UCSD-AML1 (cell line): ENCODE results near the gene GSG1.

ENCODE experiments used
- DNase-seq: peaks from one replicate; lab custom pipeline; 2025; ENCODE audit not compliant: unreplicated experiment; lab: John Stamatoyannopoulos, UW

GSG1 gene

DNA sequence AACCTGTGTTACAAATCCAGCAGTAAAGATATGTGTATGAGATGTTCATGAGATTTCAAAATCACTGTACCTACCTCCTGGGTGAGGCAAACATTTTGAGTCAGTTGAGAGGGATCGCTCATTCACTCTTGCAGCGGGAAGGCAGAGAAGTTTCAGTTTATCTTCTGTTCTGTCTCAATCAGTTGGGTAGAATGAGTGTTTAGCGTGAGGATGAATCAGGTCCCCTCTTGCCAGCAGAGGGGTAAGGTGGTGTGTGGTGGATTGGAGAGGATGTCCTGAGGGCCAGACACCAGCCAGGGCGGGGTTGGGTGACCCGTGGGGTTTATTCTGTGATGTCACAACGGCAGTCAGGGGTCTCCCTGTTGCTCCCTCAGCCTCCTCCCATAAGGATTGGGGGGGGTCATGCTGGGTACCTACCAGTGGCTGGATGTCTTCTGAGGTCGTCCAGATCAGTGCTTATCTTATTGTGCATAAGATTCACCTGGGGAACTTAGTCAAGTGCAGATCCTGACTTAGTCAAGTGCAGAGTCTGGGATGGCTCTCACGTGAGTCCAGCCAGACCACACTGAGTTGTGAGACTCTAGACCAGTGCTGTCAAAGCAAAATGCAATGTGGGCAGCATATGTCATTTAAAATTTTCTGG lies at the start of gene GSG1:
Gene GSG1 (minus strand): TSS at position 277 of the 643 bp plus-strand sequence. CDS start 155 bp downstream, at position 122.
- DNase-seq, result no peak

DNA sequence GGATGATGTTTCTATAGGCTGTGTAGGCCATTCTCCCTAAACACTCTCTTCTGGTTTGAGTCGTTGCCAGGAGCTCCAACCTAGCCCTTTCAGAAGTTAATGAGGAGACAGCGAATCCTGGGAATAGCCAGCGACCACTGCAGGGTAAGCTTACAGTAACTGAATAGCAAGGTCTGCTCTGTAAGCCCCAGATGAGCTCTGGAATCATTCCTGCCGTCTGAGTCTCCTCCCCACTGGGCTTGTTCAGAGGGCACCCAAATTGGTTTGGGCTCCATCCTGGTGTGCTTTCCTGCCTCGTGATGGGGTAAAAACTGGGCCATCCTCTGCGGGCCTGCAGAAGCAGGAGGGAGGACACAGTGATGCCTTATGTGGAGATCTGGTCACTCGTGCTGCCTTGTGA lies 49.7 kb upstream of the GSG1 start:
- DNase-seq, result no peak

DNA sequence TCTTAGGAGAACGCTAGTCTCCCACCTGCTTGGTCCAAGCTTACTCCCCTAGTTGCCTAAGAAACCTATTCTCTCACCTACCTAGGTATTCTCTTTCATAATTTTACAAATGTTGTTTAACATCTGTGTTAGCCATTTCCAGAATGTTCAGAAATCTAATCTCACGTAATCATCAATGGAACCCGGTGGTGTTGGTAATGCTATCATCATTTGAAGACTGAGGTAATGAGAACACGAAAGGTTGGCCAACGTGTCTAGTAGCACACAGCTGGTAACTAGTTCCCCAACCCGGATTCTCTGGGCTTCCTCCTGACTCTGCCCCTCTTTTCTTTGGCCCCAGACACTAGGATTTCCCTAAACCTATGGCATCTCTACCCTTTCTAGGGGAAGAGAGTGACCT lies 49.3 kb upstream of the GSG1 start:
- DNase-seq, result no peak

DNA sequence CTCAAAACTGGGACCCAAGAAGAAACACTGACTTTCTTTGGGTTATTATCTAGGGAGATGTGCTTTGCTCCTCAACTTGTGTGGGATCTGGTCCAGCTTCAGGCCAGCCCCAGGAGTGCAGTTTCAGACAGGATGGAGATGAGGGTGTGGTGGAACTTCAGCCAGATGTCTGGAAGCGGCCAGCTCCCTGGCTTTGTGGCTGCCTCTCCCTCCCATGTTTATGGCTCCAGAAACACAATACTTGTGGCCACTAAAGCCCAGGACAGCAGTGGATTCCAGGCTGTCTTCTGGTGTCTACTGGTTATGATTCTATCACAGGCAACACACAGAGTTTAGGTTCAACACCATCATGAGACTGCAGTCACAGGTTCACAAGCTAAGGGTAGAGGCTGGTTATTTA lies 48.8 kb upstream of the GSG1 start:
- DNase-seq, result no peak

DNA sequence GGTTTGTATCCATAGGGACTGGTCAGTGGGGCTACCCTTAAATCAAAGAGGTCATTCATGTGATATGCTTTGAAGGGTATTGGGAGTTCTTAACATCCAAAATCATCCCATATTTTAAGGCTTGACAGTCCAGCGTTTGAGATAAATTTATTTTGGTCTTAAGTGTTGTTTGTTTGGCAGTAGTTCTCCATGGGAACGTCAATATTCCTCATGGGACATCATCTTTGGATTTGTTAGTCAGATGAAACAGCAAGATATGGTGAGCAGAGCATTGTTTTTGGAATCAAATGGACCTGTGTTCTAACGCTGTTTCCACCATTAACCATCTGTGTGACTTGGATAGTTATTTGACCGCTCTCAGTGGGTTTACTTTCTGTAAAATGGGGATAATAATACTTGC lies 45.9 kb upstream of the GSG1 start:
- DNase-seq, result no peak

DNA sequence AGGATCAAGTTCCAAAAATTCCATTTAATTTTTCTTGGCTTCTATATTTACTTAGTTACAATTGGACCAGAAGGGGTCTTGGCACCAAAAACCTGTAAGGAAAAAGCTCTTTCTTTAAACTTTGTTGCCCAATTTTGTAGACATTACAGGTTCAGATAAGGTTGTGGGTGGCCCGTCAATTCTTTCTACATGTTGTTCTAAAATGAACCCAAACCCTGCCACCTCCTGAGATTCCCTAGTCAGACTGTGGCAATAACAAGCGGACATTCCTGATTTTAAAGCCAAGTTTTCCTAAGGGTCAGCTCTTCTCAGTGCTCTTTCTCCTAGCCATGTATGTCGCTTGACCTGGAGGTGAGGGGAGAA lies 45.0 kb upstream of the GSG1 start:
- no peak for DNase-seq

DNA sequence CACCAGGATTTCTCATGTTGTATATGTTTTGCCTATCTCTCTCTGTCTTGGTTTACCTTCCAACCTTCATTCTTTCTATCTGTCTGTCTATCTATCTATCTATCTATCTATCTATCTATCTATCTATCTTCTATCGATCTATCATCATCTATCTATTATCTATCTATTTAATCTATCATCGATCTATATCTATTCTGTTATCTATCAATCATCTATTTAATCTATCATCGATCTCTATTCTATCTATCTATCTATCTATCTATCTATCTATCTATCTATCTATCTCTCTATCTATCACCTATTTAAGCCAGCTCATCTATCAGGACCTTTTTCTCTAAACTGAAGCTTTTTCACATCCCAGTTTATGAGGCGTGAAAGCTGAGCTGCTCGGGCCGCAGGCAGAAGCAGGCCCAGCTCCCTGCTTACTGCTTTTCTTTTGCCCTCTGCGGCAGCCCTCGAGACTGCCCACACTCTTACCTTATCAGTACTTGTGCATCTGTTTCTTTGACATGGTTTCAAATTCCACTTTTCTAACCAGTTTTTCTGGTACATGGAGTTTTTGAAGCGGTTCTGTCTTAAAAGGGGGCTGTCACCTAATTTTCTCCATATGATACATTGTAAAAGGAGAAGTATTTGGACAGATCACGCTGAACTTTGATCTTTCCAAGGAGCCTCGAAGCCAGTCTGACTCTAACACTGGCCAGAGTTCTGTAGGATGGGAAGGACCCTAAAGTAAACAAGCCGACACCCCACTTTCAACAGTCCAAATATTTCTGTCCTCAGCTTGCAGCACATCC lies 44.4 kb upstream of the GSG1 start:
- no peak for DNase-seq

DNA sequence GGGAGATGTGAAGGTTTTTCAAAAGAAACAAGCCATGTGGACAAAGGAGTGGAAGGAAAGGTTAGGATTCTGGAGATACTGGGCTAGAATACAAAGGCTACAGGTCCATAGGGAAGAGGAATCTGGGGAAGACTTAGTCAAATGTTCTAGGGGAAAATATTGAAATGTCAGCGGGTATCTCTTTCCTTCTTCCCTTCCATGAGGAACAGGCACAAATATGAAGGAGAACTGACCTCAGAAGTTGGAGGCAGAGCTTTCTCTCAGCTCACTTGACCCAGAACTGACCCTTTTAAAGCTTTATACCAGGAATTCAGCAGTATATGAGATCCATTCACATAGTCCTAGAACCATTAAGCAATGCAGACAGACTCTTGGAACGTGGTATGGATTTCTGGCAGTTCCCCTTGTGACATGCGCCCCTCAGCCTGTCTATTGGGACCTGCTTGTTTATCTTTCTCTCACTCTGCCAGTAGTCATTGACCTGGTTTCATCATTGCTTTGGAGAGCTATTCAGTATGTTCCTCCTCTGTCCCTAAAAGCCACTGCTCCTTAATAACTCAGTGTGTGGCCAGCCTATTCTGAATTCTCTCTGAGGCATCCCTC lies 43.0 kb upstream of the GSG1 start:
- no peak for DNase-seq

DNA sequence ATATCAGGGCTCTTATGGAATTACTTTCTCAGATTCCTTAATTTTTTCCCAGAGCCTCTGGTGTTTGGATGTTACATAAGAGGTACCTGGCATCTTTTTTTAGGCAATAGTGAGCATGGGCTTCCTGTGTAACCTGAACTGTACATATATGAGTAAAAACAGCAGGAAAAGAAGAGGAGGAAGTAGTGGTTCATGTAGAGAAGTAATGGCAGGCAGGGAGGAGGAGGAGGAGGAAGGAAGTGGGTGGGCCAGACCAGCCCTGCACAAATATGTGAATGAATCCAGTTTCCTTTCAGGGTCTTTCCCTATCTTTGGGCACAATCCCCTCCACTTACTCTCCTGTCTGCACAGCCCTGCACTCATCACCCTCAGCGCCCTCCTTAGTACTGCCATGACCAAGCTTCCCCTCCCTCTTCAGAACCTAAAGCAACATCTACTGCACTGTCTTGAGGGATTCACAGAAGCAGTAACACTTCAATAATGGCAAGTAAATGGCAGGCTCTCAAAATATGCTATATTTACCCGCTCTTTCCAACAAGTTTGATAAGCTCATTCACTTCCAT lies 40.9 kb upstream of the GSG1 start:
- peak; percentile 60 for DNase-seq

DNA sequence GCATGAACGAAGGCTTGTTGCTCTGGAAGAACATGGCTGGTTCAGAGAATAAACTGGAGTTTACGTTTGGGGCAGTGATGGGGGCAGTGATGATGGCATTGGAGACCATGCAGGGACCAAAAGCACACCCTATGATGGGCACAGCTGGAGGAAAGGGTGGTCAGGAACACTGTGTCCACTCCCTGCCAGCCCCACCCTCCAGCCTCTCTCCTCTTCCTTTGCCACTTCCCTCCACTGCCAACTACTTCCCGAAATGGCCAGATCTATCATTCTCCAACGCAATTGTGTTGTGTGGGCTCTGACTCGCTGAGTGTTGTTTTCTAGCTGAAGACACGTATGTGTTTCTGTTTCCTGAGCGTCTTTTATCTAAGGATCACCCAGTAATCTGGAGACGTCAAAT lies 39.3 kb upstream of the GSG1 start:
- DNase-seq, result peak; percentile 25

DNA sequence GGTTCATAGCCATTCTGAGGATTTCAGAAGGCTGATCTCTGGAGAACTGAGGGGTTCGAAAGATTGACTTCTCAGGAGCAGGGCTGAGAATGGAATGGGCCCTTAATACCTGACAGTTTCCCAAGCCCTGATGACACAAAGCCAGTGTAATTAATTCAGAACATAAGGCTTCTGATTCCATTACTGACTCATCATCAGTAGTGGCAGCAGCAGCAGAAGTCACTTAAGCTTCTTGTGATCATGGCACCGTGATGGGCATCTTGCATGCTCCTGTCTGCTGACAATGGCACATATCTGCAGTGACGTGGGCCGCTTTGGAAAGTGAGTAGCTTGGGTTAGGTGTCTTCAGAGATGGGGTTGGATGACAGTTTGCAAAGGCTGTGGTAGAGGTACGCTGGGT lies 38.2 kb upstream of the GSG1 start:
- DNase-seq, result no peak

DNA sequence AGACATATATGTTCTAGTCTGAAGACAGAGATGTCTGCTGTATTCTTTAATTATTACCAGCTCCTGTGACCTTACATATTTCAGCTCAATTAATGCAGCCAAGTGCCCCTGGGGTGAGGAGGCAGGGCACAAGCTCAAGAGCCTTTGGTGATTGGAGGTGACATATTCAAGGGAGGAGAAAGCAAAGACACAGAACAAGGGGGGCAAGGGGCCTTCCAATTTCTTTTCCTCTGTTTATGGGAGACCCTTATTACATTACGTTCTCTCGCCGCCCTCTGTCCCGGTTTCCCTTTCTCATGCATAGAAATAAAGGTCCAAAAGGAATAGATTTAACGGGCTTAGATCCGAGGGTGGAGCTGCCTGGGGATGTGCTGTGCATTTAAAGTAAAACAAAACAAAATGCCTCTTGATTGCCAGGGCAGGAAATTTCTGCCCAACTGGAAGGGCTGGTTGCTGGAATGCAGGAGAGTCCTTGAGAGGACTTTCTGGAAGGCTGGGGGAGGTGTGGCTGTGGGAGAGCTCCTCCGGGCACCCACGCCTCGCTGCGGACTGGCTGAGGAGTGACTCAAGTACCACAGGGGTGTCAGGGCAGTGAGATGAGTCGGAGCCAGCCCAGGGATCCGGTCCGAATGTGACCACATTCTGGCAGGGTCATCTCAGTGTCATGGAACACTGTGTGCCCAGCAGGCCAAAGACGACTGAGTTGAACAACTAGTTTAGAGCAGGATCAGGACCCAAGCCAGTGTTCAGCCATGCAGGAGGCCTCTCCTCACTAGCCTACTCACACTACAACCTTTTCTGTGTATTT lies 32.1 kb upstream of the GSG1 start:
- DNase-seq, result no peak

DNA sequence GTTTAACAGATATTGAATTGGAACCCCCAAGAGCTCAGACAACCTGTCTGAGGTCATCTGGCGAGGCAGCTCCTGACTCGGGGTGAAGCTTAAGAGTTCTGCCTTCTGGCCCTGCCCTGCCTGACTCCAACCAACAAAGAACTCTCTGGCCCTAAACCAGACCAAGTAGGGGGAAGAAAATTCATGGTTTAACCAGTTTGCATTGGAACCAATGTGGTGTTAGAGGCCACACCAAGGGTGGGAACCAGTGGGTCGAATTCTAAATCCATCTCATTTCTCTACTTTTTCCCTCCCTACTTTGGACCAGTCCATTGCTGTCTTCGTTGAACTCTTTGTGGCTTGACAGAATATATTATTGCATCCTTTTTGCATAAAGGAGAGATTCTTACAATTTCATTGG lies 30.4 kb upstream of the GSG1 start:
- no peak for DNase-seq

DNA sequence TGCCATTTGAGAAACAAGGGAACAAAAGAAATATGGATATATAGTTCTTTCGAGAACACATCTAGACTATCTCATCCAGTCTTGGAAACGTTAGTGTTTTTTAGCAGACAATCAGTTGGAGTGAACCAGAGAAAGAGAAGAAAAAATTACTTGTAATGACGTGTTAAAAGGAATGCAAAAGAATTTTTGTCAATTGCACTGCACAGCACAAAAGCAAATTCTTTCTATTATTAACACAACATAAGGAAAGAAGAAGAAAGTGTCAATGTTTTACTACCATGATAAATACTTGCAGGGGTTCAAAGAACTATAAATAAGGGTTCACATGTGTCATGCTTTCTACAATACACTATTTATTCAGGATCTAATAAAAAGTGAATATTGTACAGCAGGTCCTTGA lies 27.5 kb upstream of the GSG1 start:
- no peak for DNase-seq

DNA sequence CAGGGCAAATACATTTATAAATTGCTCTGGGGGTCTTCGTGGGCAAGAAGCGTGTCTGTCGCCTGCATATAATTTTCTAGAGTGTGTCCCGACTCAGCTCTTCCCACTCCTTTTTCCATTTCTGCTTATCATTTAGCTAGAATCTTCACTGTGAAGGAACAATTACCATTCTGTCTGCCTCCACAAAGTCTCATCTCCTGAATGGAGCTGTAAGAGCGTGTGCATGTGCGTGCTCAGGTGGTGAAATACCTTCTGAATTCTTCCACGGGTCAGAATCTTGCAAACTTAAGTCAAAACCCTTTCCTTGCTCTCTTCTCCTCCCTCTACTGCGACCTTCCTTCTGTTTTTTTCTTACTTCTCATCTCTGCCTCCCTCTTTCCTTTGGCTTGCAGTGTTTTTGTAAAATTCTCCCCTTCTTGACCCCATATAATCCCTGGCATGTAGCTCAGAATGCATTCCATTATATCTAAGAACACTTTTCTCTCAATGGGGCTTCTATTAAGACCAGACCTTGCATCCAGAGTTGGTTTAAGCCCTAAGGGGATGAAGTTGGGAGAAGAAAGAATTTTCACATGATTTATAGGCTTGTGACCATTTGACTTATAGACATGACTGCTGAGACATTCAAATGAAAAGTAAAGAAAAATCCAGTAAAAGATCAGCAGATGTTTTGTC lies 25.0 kb upstream of the GSG1 start:
- no peak for DNase-seq

DNA sequence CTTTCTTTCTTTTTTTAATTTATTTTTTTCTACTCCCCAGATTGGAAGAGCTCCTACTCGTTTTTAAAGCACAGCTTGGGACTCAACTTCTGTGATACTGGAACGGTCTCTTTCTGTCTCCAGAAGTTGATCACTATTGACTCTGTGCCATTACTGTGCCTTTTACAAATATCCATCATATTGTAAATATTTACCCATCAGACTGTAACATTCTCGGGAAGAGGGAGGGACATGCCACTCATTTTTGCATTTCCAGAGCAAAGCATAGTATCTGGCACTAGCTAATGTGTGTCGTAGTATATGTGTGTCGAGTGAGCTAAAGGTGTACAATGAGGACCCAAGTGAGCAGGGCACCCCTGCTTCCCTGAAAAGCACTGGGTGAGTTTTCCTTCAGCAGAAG lies 24.0 kb upstream of the GSG1 start:
- DNase-seq, result no peak

DNA sequence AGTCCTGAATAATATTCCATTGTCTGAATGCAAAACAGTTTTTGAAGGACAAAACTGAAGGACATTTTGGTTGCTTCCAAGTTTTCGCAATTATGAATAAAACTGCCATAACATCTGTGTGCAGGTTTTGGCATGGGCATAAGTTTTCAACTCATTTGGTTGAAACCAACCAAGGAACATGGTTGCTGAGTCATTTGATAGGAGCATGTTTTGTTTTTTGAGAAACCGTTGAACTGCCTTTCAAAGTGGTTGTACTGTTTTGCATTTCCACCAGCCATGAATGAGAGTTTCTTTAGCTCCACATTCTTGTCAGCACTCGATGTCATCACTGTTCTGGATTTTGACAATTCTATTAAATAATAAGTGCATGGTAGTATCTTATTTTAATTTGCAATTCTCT lies 23.0 kb upstream of the GSG1 start:
- no peak for DNase-seq

DNA sequence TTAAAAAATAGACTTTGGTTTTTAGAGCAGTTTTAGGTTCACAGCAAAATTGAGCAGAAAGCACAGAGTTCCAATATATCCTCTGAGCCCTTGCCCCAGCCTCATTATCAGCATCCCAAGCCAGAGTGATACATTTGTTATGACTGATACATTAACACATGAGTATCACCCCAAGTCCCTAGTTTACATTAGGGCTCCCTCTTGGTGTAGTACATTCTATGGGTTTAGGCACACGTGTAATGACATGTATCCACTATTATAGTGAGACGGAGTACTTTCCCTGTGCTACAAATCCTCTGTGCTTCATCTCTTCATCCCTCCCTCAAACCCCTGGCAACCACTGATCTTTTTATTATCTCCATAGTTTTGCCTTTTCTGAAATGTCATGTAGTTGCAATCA lies 22.5 kb upstream of the GSG1 start:
- no peak for DNase-seq

DNA sequence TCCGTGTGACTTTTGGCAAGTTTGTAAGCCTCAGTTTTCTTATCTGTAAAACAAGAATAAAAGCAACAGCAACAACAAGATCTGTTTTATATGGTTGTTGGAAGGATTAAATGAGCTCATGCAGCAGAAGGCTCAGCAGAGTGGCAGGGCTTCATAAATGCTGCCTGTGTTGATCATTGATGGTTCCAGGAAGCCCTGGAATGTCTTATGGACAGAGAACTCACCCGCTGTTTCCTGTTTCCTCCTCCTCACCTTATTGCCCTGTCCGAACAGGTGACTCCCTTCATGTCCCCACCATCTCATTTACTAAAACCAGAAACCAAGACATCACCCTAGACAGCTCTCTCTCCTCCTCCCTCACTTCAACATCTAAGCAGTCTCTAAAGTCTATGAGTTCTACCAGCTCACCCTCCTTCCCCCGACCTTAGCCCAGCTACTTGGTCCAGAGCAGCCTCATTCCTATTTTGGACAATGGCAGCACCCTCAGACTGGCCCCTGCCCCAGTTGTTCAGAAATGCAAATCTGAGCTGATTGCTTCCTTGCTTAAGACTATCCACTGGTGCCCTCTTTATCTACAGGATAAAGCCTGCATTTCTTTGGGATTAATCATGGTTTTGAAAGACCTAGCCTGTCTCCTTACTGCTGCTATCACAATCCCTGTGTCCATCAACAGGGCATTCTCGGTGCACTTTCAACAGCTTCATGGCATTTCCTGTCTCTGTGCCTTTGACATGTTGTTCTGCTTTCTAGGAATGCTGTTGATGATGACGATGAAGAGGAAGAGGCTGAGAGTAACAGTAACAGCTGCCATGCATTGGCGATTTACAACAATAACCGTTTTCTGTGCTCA lies 21.4 kb upstream of the GSG1 start:
- DNase-seq, result no peak

DNA sequence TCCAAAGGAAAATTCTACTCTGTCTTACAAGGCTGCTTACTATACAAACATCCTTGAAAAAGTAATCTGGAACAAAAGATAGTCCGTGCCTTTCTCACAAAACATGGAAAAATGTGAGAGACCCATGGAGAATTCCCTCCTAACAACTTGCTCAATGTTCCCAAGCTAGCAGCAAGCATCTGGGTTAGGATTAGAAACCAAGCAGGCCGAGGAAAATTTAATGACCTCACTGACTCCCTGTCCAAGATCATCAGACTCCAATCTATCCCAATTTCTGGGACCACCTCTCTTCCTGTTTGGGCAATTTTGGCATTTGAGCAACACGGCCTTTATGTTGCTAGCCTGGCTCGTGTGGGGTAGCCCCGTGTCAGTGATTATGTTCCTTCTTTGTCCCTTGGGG lies 18.1 kb upstream of the GSG1 start:
- DNase-seq, result no peak
